Astrocyte (in vitro differentiated cells and primary cell): Measurements from ENCODE around the gene CFAP74. TPM values are rescaled to one million over a fixed set of nuclear protein-coding genes. Genes with fewer than 3 reads are reported as not detected.

ENCODE experiments used
- DNase-seq: peaks from one replicate; pipeline ENCODE4 v3.0.0-alpha.2; 2010; ENCODE audit warnings: low read depth
- FAIRE-seq: peaks from 2 replicates; lab custom pipeline; 2011; peaks lifted over from hg19 to GRCh38; lab: Jason Lieb, UNC
- H2AFZ ChIP-seq: 2 replicates; pipeline ENCODE4 v1.6.0; 2012; ENCODE audit warnings: low read depth, low read length, inconsistent platforms
- H3K27ac ChIP-seq: 2 replicates; pipeline ENCODE4 v1.5.1; 2011; ENCODE audit warnings: low read depth, low read length, inconsistent platforms
- H3K27me3 ChIP-seq: 2 replicates; pipeline ENCODE4 v1.6.0; 2011; ENCODE audit warnings: low read length, inconsistent platforms; ENCODE audit not compliant: insufficient read depth
- H3K36me3 ChIP-seq: 2 replicates; pipeline ENCODE4 v1.5.1; 2011; ENCODE audit warnings: low read length, inconsistent platforms; ENCODE audit not compliant: insufficient read depth
- H3K4me1 ChIP-seq: 2 replicates; pipeline ENCODE4 v1.5.1; 2011; ENCODE audit warnings: low read length, inconsistent platforms; ENCODE audit not compliant: insufficient read depth
- H3K4me2 ChIP-seq: 2 replicates; pipeline ENCODE4 v1.6.0; 2012; ENCODE audit warnings: low read length, inconsistent platforms
- H3K4me3 ChIP-seq: 2 replicates; pipeline ENCODE4 v1.5.1; 2011; ENCODE audit warnings: low read depth, mild to moderate bottlenecking, low read length, inconsistent platforms; ENCODE audit not compliant: insufficient read depth
- H3K79me2 ChIP-seq: 2 replicates; pipeline ENCODE4 v1.6.0; 2012; ENCODE audit warnings: mild to moderate bottlenecking, low read length, inconsistent platforms; ENCODE audit not compliant: insufficient read depth
- H3K9ac ChIP-seq: 2 replicates; pipeline ENCODE4 v1.6.0; 2012; ENCODE audit warnings: mild to moderate bottlenecking, low read length, inconsistent platforms
- H3K9me3 ChIP-seq: 2 replicates; pipeline ENCODE4 v1.5.1; 2012; ENCODE audit warnings: low read depth, mild to moderate bottlenecking, low read length, inconsistent platforms; ENCODE audit not compliant: insufficient read depth
- H4K20me1 ChIP-seq: 2 replicates; pipeline ENCODE4 v1.6.0; 2012; ENCODE audit warnings: low read length, inconsistent platforms; ENCODE audit not compliant: insufficient read depth
- H3K27ac Mint-ChIP-seq: one replicate; pipeline ENCODE4 v1.8.0; 2021; ENCODE audit warnings: mild to moderate bottlenecking, mixed read lengths; ENCODE audit not compliant: unreplicated experiment
- H3K27me3 Mint-ChIP-seq: one replicate; pipeline ENCODE4 v1.8.0; 2021; ENCODE audit warnings: low read depth, mixed read lengths; ENCODE audit not compliant: unreplicated experiment
- H3K36me3 Mint-ChIP-seq: one replicate; pipeline ENCODE4 v1.8.0; 2021; ENCODE audit warnings: low read depth, mixed read lengths; ENCODE audit not compliant: unreplicated experiment
- H3K4me1 Mint-ChIP-seq: one replicate; pipeline ENCODE4 v1.8.0; 2021; ENCODE audit warnings: low read depth, mixed read lengths; ENCODE audit not compliant: unreplicated experiment
- H3K4me3 Mint-ChIP-seq: one replicate; pipeline ENCODE4 v1.8.0; 2021; ENCODE audit warnings: mild to moderate bottlenecking, moderate library complexity, mixed read lengths; ENCODE audit not compliant: unreplicated experiment
- H3K9me3 Mint-ChIP-seq: one replicate; pipeline ENCODE4 v1.8.0; 2021; ENCODE audit warnings: mild to moderate bottlenecking, mixed read lengths; ENCODE audit not compliant: unreplicated experiment
- EZH2 ChIP-seq: IDR thresholded peaks from 2 replicates; pipeline ENCODE4 v1.6.1; 2012; ENCODE audit warnings: mild to moderate bottlenecking, low read length, inconsistent platforms; ENCODE audit not compliant: insufficient read depth
- total RNA-seq: library from RNA; stranded (reverse); gene quantifications from 2 replicates; pipeline ENCODE4 v1.2.1, GENCODE V29; 2021
- TF ChIP-seq, protein P1 (sequence below): IDR thresholded peaks from 2 replicates; pipeline ENCODE4 v1.5.1; 2011; ENCODE audit warnings: low read depth, mild to moderate bottlenecking, inconsistent platforms, low read length, moderate library complexity; ENCODE audit not compliant: insufficient read depth

CFAP74 gene
- total RNA-seq, 1 donor from 2014 or later, result not detected

DNA sequence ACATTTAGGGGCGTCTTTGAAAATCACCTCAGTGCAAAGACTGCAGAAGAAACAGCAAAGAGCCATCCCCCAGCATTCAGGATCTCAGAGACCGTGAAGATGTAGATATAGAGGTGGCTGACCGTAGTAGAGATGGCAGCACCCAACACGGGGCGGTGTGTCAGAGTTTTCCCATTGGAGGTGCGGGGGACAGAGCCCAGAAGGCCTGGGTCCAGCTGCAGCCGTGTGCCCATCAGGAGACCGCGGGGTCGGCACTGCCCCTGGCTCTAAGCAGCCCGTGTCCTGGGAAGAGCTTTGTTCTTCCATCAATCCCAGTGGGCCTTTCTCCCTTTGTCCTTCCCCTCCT is 16.7 kb upstream of the CFAP74 start:
- TF ChIP-seq, protein P1, sequence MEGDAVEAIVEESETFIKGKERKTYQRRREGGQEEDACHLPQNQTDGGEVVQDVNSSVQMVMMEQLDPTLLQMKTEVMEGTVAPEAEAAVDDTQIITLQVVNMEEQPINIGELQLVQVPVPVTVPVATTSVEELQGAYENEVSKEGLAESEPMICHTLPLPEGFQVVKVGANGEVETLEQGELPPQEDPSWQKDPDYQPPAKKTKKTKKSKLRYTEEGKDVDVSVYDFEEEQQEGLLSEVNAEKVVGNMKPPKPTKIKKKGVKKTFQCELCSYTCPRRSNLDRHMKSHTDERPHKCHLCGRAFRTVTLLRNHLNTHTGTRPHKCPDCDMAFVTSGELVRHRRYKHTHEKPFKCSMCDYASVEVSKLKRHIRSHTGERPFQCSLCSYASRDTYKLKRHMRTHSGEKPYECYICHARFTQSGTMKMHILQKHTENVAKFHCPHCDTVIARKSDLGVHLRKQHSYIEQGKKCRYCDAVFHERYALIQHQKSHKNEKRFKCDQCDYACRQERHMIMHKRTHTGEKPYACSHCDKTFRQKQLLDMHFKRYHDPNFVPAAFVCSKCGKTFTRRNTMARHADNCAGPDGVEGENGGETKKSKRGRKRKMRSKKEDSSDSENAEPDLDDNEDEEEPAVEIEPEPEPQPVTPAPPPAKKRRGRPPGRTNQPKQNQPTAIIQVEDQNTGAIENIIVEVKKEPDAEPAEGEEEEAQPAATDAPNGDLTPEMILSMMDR, result no peak
- TF ChIP-seq EZH2, result no peak
- no peak overlapping the region for H3K27ac ChIP-seq
- H3K27me3 ChIP-seq, result peaks cover 36% of the 10 kb centered on the region
- H4K20me1 ChIP-seq, result no peaks in the 10 kb centered on the region
- Mint-ChIP-seq H3K27ac (no peak overlapping the region), H3K9me3 (no peaks in the 10 kb centered on the region), H3K4me1 (peaks cover 1% of the 10 kb centered on the region), H3K27me3 (peaks cover 57% of the 10 kb centered on the region), H3K36me3 (no peaks in the 10 kb centered on the region), H3K4me3 (no peak overlapping the region)
- no peak overlapping the region for H3K9ac ChIP-seq
- H3K79me2 ChIP-seq, result no peaks in the 10 kb centered on the region
- no peaks in the 10 kb centered on the region for H3K4me1 ChIP-seq
- no peak for FAIRE-seq
- no peaks in the 10 kb centered on the region for H3K9me3 ChIP-seq
- no peak overlapping the region for H3K4me3 ChIP-seq
- H3K4me2 ChIP-seq, result no peak overlapping the region
- no peaks in the 10 kb centered on the region for H3K36me3 ChIP-seq
- H2AFZ ChIP-seq, result no peak overlapping the region
- DNase-seq, result no peak

DNA sequence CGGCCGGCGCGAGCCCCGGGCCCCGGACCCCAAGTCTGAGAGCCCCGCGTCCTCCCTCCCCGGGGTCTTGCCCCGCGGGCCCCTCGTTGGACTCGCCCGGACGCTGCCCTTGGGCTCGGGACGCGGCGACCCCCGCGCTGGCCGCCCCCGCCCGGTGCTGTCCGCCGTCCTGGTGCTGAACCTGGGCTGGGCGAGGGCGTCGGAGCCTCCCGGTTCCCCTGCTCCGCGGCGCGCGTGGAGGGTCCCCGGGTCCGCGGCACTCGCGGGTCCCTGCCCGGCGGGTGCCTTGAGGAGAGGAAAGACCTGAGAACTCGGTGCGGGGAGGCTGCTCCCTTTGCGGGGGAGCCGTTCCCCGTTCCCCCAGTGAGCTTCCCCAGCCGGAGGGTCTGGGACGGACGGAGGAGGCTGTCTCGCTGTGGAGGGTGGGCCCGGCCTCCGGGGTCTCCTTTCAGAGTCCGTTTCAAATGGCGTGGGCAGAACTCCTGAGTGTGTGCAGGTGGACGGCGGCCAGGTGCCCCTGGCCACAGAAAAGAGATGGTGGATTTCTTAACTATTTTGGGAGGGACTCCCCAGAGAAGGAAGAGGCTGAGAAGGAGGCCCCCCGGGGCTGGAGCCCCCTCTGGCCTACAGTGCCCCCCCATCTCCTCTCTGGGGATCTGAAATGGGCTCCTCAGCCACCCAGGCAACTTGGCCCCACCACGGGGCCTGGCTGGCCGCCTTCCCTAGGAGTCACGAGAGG is 16.2 kb upstream of the CFAP74 start:
- peaks cover 36% of the 10 kb centered on the region for H3K27me3 ChIP-seq

DNA sequence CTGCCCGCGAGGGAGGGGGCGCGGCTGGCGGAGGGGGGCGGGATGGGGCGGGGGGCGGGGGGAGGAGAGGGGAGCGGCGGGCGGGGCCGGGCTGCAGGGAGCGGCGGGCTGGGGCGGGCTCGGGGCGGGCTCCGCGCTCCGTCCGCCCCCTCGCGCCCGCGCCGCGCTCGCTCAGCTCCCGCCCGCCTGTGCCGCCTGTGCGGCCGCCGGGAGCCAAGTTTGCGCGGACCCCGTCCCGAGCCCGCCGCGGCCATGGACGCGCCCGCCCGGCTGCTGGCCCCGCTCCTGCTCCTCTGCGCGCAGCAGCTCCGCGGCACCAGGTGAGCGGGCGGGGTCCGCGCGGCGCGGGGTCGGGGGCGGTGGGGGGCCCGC is 15.6 kb upstream of the CFAP74 start, which contains the start of gene GABRD:
TSS of gene GABRD (plus strand) at position 174 of the 372 bp plus-strand sequence. CDS start at position 253, 79 bp downstream.
- Histone ChIP-seq H3K4me2 (peak within 1 kb of the TSS; percentile 50), H3K79me2 (no peaks in the 10 kb centered on the region), H3K36me3 (no peaks in the 10 kb centered on the region), H3K27me3 (peaks cover 36% of the 10 kb centered on the region), H3K9me3 (no peaks in the 10 kb centered on the region), H3K4me3 (no peak within 1 kb of the TSS), H2AFZ (no peak within 1 kb of the TSS), H3K4me1 (no peaks in the 10 kb centered on the region), H3K27ac (no peak within 1 kb of the TSS), H4K20me1 (no peaks in the 10 kb centered on the region), H3K9ac (no peak within 1 kb of the TSS)
- Mint-ChIP-seq H3K4me3 (peak within 1 kb of the TSS; percentile 74), H3K27ac (peak within 1 kb of the TSS; percentile 18), H3K36me3 (no peaks in the 10 kb centered on the region), H3K4me1 (peaks cover 1% of the 10 kb centered on the region), H3K27me3 (peaks cover 57% of the 10 kb centered on the region), H3K9me3 (no peaks in the 10 kb centered on the region)
- DNase-seq (no peak), FAIRE-seq (no peak)
- no peak for TF ChIP-seq EZH2
- TF ChIP-seq, protein P1, result no peak

More for the DNA sequence above, 16.2 kb upstream of the CFAP74 start:
- FAIRE-seq (no peak), DNase-seq (no peak)
- Mint-ChIP-seq H3K27ac (no peak overlapping the region), H3K36me3 (no peaks in the 10 kb centered on the region), H3K4me1 (peaks cover 1% of the 10 kb centered on the region), H3K4me3 (no peak overlapping the region), H3K9me3 (no peaks in the 10 kb centered on the region), H3K27me3 (peaks cover 57% of the 10 kb centered on the region)
- TF ChIP-seq, protein P1, result no peak
- peak; percentile 72 for TF ChIP-seq EZH2
- H3K9me3 ChIP-seq, result no peaks in the 10 kb centered on the region
- no peak overlapping the region for H3K27ac ChIP-seq
- peak overlapping the region; percentile 50 for H3K4me2 ChIP-seq
- no peak overlapping the region for H3K4me3 ChIP-seq
- H3K4me1 ChIP-seq, result no peaks in the 10 kb centered on the region
- H3K9ac ChIP-seq, result no peak overlapping the region
- no peaks in the 10 kb centered on the region for H3K79me2 ChIP-seq
- H4K20me1 ChIP-seq, result no peaks in the 10 kb centered on the region
- no peak overlapping the region for H2AFZ ChIP-seq
- H3K36me3 ChIP-seq, result no peaks in the 10 kb centered on the region
